ENCODE results near the gene ATP6V0B. TPM values are rescaled to one million over a fixed set of nuclear protein-coding genes. Genes with fewer than 3 reads are reported as not detected.

ATP6V0B gene
- total and polyA plus RNA-seq, 2 donors (not counting 3 experiments of a cell fraction or from before 2014, with no cell fraction given), result 110 to 325 TPM

DNA sequence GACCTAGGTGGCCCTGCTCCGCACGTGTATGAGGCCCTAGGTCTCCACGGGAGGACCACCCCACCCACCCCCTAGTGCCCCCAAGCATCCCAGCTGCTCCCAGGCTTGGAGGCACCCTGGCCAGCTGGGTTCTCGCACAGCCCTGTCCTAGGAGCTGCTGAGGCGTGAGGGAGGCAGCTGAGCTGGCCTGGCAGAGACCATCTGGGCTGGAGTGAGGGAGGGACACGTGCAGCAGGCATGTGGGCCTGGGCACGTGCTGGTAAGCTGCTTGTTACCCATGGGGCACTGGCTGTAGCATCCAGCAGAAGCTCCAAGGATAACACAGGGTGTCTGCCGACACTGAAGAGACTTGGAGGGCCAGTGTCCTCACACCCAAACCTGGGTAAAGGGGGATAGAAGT lies 46.4 kb downstream of the ATP6V0B start:
- Histone ChIP-seq H3K4me1 (ENCODE audit: control insufficient read depth, extremely low read depth, insufficient read depth, low read length) (no peaks in the 10 kb centered on the region), H4K20me1 (replicated peaks; ENCODE audit: control insufficient read depth, extremely low read depth, insufficient read depth, low read length) (no peaks in the 10 kb centered on the region), H3K79me2 (ENCODE audit: control insufficient read depth, insufficient read depth, low read length) (no peaks in the 10 kb centered on the region), H3K27ac (ENCODE audit: insufficient read depth, low read depth, low read length) (no peak overlapping the region), H3K4me2 (ENCODE audit: insufficient read depth, low read length) (no peak overlapping the region), H3K36me3 (ENCODE audit: control insufficient read depth in 2 of 2, extremely low read depth in 1 of 2, insufficient read depth in 2 of 2, low read length in 2 of 2) (no peaks in the 10 kb centered on the region), H3K9me3 (replicated peaks; ENCODE audit: control insufficient read depth, insufficient read depth, low read length) (no peaks in the 10 kb centered on the region), H3K27me3 (ENCODE audit: control insufficient read depth in 2 of 2, insufficient read depth in 2 of 2, low read length in 2 of 2) (no peaks in the 10 kb centered on the region), H3K4me3 (replicated peaks in 1 of 3; ENCODE audit: insufficient read depth in 1 of 3, low read depth in 1 of 3, low read length in 3 of 3) (no peak overlapping the region), H3K9ac (replicated peaks; ENCODE audit: extremely low read depth, insufficient read depth, low read length) (no peak overlapping the region), H2AFZ (ENCODE audit: low read depth, low read length) (no peak overlapping the region), H3K9me1 (replicated peaks; ENCODE audit: control insufficient read depth, extremely low read depth, insufficient read depth, low read length) (no peaks in the 10 kb centered on the region)
- dilution Hi-C loops (cut with MboI; ENCODE audit: extremely low pct_ligation_motif_present, low sequenced_read_pairs), result no loop called here
- DNase-seq (ENCODE audit: low read depth, low spot score) (no peak), FAIRE-seq (no peak)
- ChIA-PET POLR2A (no interaction called here), CTCF (interaction anchor here (1.2 to 3.0 kb wide), 3 partner anchors 15 to 258 kb away, joined by 5 to 16 read pairs (median 7); no protein-coding TSS in a partner anchor)
- no TSS peak for BruUV-seq (replicated peaks)
- TF ChIP-seq FOS (IDR thresholded peaks at IDR 0.05; ENCODE audit: borderline replicate concordance, insufficient read depth, low read length) (no peak), JUN (IDR thresholded peaks at IDR 0.05; ENCODE audit: borderline replicate concordance, insufficient read depth, insufficient read length, low read depth) (no peak), MAX (IDR thresholded peaks at IDR 0.05; ENCODE audit: insufficient read depth, insufficient read length) (no peak), MYC (IDR thresholded peaks at IDR 0.05; ENCODE audit: low read depth, low read length) (no peak)
- intact Hi-C loops (cut with micrococcal nuclease), result no loop called here

- dilution Hi-C loops (cut with MboI; ENCODE audit: extremely low pct_ligation_motif_present, low sequenced_read_pairs) (no loop called here), intact Hi-C loops (cut with micrococcal nuclease) (no loop called here)
- H3K79me2 ChIP-seq (ENCODE audit: control insufficient read depth, insufficient read depth, low read length), result no peaks in the 10 kb centered on the region
- DNase-seq (ENCODE audit: low read depth, low spot score) (no peak), FAIRE-seq (no peak)
- no peak overlapping the region for H3K9ac ChIP-seq (replicated peaks; ENCODE audit: extremely low read depth, insufficient read depth, low read length)
- POLR2A ChIA-PET, result no interaction called here
- no peak overlapping the region for H3K4me3 ChIP-seq (replicated peaks in 1 of 3; ENCODE audit: insufficient read depth in 1 of 3, low read depth in 1 of 3, low read length in 3 of 3)
- no peaks in the 10 kb centered on the region for H4K20me1 ChIP-seq (replicated peaks; ENCODE audit: control insufficient read depth, extremely low read depth, insufficient read depth, low read length)
- no peaks in the 10 kb centered on the region for H3K4me1 ChIP-seq (ENCODE audit: control insufficient read depth, extremely low read depth, insufficient read depth, low read length)
- H3K9me3 ChIP-seq (replicated peaks; ENCODE audit: control insufficient read depth, insufficient read depth, low read length), result no peaks in the 10 kb centered on the region
- TF ChIP-seq POLR2A (IDR thresholded peaks at IDR 0.05; ENCODE audit: low read depth, low read length), result no peak
- no peak for TF ChIP-seq EZH2 (IDR thresholded peaks at IDR 0.05; ENCODE audit: borderline replicate concordance, low read depth, low read length, severe bottlenecking)
- TF ChIP-seq JUN (IDR thresholded peaks at IDR 0.05; ENCODE audit: borderline replicate concordance, insufficient read depth, insufficient read length, low read depth), result no peak
- no peak for TF ChIP-seq CTCF (IDR thresholded peaks at IDR 0.05; ENCODE audit: extremely low read depth in 1 of 2, insufficient read depth in 1 of 2, low read depth in 1 of 2, low read length in 2 of 2)
- TF ChIP-seq MYC (IDR thresholded peaks at IDR 0.05; ENCODE audit: low read depth, low read length), result no peak
- no peak for TF ChIP-seq POLR2AphosphoS5 (IDR thresholded peaks at IDR 0.05; ENCODE audit: insufficient read depth, low read depth, low read length)
- no peak for TF ChIP-seq GATA2 (IDR thresholded peaks at IDR 0.05; ENCODE audit: insufficient read depth, insufficient read length, low read depth, low read length)
- TF ChIP-seq MAX (IDR thresholded peaks at IDR 0.05; ENCODE audit: insufficient read depth, insufficient read length), result no peak
- TF ChIP-seq FOS (IDR thresholded peaks at IDR 0.05; ENCODE audit: borderline replicate concordance, insufficient read depth, low read length), result no peak
- no TSS peak for BruUV-seq (replicated peaks)
- no peak overlapping the region for H2AFZ ChIP-seq (ENCODE audit: low read depth, low read length)
- no peak overlapping the region for H3K4me2 ChIP-seq (ENCODE audit: insufficient read depth, low read length)
- CTCF ChIA-PET, result interaction anchor here (1.2 to 3.0 kb wide), 3 partner anchors 15 to 258 kb away, joined by 5 to 16 read pairs (median 7); no protein-coding TSS in a partner anchor
- H3K27ac ChIP-seq (ENCODE audit: insufficient read depth, low read depth, low read length), result no peak overlapping the region
- H3K27me3 ChIP-seq (ENCODE audit: control insufficient read depth in 2 of 2, insufficient read depth in 2 of 2, low read length in 2 of 2), result no peaks in the 10 kb centered on the region
- no peaks in the 10 kb centered on the region for H3K9me1 ChIP-seq (replicated peaks; ENCODE audit: control insufficient read depth, extremely low read depth, insufficient read depth, low read length)
- H3K36me3 ChIP-seq (ENCODE audit: control insufficient read depth in 2 of 2, extremely low read depth in 1 of 2, insufficient read depth in 2 of 2, low read length in 2 of 2), result no peaks in the 10 kb centered on the region
Measured at GRCh38 chr1:44021581-44022321, 47.0 kb downstream of the ATP6V0B start.
